PC-9 (cell line): ENCODE measurements around the gene TENM4.

Experiments
- EZH2 ChIP-seq: fragments of 200-600 bp; sonication (generic); IDR thresholded peaks from 2 replicates; pipeline ENCODE4 v1.8.0; 2017; ENCODE audit warnings: antibody characterized with exemption, low read depth
- TF ChIP-seq, protein P1 (sequence below): fragments of 200-600 bp; sonication (generic); conservative IDR thresholded peaks from 2 replicates; pipeline ENCODE4 v1.6.1; 2017; ENCODE audit warnings: mixed run types, antibody characterized with exemption, mild to moderate bottlenecking, moderate library complexity

GRCh38 chr11:79461666-79462645 is 21.1 kb upstream of the TENM4 start:
- TF ChIP-seq, protein P1, sequence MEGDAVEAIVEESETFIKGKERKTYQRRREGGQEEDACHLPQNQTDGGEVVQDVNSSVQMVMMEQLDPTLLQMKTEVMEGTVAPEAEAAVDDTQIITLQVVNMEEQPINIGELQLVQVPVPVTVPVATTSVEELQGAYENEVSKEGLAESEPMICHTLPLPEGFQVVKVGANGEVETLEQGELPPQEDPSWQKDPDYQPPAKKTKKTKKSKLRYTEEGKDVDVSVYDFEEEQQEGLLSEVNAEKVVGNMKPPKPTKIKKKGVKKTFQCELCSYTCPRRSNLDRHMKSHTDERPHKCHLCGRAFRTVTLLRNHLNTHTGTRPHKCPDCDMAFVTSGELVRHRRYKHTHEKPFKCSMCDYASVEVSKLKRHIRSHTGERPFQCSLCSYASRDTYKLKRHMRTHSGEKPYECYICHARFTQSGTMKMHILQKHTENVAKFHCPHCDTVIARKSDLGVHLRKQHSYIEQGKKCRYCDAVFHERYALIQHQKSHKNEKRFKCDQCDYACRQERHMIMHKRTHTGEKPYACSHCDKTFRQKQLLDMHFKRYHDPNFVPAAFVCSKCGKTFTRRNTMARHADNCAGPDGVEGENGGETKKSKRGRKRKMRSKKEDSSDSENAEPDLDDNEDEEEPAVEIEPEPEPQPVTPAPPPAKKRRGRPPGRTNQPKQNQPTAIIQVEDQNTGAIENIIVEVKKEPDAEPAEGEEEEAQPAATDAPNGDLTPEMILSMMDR: no peak
- no peak for TF ChIP-seq EZH2
